Endothelial cell of umbilical vein (primary cell): ENCODE measurements around the gene OR6P1. TPM values are rescaled to one million over a fixed set of nuclear protein-coding genes. Genes with fewer than 3 reads are reported as not detected.

Experiments
- Bru-seq: library from RNA; stranded (reverse); fragments of 400-500 nt; gene quantifications from one replicate; lab custom pipeline; 2021; lab: Mats Ljungman, UMichigan
- BruChase-seq, 2 experiments: library from RNA; stranded (reverse); fragments of 400-500 nt; gene quantifications; one replicate each; lab custom pipeline; 2021; lab: Mats Ljungman, UMichigan
- BruUV-seq: library from RNA; stranded (reverse); fragments of 400-500 nt; replicated peaks from 2 replicates; lab custom pipeline; 2021; lab: Mats Ljungman, UMichigan
- CTCF ChIA-PET: fragments of 300-600, 350-600 bp; sonication (Branson Sonifier 250); formaldehyde crosslinking; loops from one replicate; lab custom pipeline; 2021; ENCODE audit warnings: antibody characterized with exemption, inconsistent platforms; lab: Charles Lee
- POLR2A ChIA-PET: fragments of 300-600, 350-600 bp; sonication (Branson Sonifier 250); formaldehyde crosslinking; loops from one replicate; lab custom pipeline; 2021; ENCODE audit warnings: antibody characterized with exemption, inconsistent platforms; lab: Charles Lee
- DNase-seq: peaks from one replicate; pipeline ENCODE4 v3.0.0-alpha.2; 2011; ENCODE audit warnings: low read depth, low spot score
- FAIRE-seq: peaks from 2 replicates; lab custom pipeline; 2011; peaks lifted over from hg19 to GRCh38; lab: Jason Lieb, UNC
- H2AFZ ChIP-seq: 2 replicates; pipeline ENCODE4 v1.6.0; 2012; ENCODE audit warnings: low read depth, low read length, control low read depth, inconsistent platforms
- H3K27ac ChIP-seq: 2 replicates; pipeline ENCODE4 v1.5.1; 2011; ENCODE audit warnings: low read depth, mild to moderate bottlenecking, control low read depth, low read length, moderate library complexity; ENCODE audit not compliant: insufficient read depth
- H3K27me3 ChIP-seq, 2 experiments: 2 replicates each; pipeline versions ENCODE4 v1.6.0 to v1.6.1; 2011; ENCODE audit warnings: low read length in 2 of 2, mixed read lengths in 1 of 2; ENCODE audit not compliant: control insufficient read depth in 2 of 2, insufficient read depth in 2 of 2
- H3K36me3 ChIP-seq, 2 experiments: 2 replicates in 1 of 2; 3 replicates in 1 of 2; pipeline ENCODE4 v1.5.1; 2011; ENCODE audit warnings: low read length in 2 of 2, mild to moderate bottlenecking in 1 of 2, moderate library complexity in 1 of 2; ENCODE audit not compliant: control insufficient read depth in 2 of 2, insufficient read depth in 2 of 2; ENCODE audit errors: extremely low read depth in 1 of 2
- H3K4me1 ChIP-seq: 3 replicates; pipeline ENCODE4 v1.5.1; 2011; ENCODE audit warnings: mild to moderate bottlenecking, low read length; ENCODE audit not compliant: control insufficient read depth, insufficient read depth; ENCODE audit errors: extremely low read depth
- H3K4me2 ChIP-seq: 2 replicates; pipeline ENCODE4 v1.6.1; 2011; ENCODE audit warnings: low read length, control low read depth, mixed read lengths; ENCODE audit not compliant: insufficient read depth
- H3K4me3 ChIP-seq, 3 experiments: fragments of 200-600 bp in 1 of 3; sonication (generic), shearing (Covaris generic) in 1 of 3; replicated peaks in 1 of 3; 2 replicates each; pipeline ENCODE4 v1.5.1; 2011 to 2016; ENCODE audit warnings: control low read depth in 3 of 3, low read length in 3 of 3, mild to moderate bottlenecking in 2 of 3, inconsistent platforms in 1 of 3, low read depth in 1 of 3, moderate library complexity in 1 of 3; ENCODE audit not compliant: insufficient read depth in 1 of 3
- H3K79me2 ChIP-seq: 2 replicates; pipeline ENCODE4 v1.6.0; 2012; ENCODE audit warnings: low read length, inconsistent platforms; ENCODE audit not compliant: control insufficient read depth, insufficient read depth
- H3K9ac ChIP-seq: replicated peaks from 2 replicates; pipeline ENCODE3; 2011; ENCODE audit warnings: low read length, control low read depth; ENCODE audit not compliant: insufficient read depth; ENCODE audit errors: extremely low read depth
- H3K9me1 ChIP-seq: replicated peaks from 3 replicates; pipeline ENCODE4 v1.6.0; 2011; ENCODE audit warnings: mild to moderate bottlenecking, low read length; ENCODE audit not compliant: control insufficient read depth, insufficient read depth; ENCODE audit errors: extremely low read depth
- H3K9me3 ChIP-seq: replicated peaks from 2 replicates; pipeline ENCODE4 v1.5.1; 2012; ENCODE audit warnings: low read length, inconsistent platforms; ENCODE audit not compliant: control insufficient read depth, insufficient read depth
- H4K20me1 ChIP-seq: replicated peaks from 2 replicates; pipeline ENCODE3; 2011; ENCODE audit warnings: mild to moderate bottlenecking, low read length; ENCODE audit not compliant: control insufficient read depth, insufficient read depth; ENCODE audit errors: extremely low read depth
- CTCF ChIP-seq, 2 donors: IDR thresholded peaks; 1 replicate in 1 of 2; 2 replicates in 1 of 2; pipeline ENCODE4 v1.5.1; 2011; ENCODE audit warnings: low read length in 2 of 2, mild to moderate bottlenecking in 2 of 2, moderate library complexity in 2 of 2, control low read depth in 1 of 2, inconsistent platforms in 1 of 2, low read depth in 1 of 2; ENCODE audit not compliant: insufficient read depth in 1 of 2; ENCODE audit errors: extremely low read depth in 1 of 2
- EZH2 ChIP-seq: IDR thresholded peaks from 2 replicates; pipeline ENCODE4 v1.6.1; 2012; ENCODE audit warnings: borderline replicate concordance, low read depth, mild to moderate bottlenecking, moderate library complexity, low read length, inconsistent platforms; ENCODE audit not compliant: severe bottlenecking
- FOS ChIP-seq: IDR thresholded peaks from 2 replicates; pipeline ENCODE4 v1.6.1; 2011; ENCODE audit warnings: mild to moderate bottlenecking, low read length, moderate library complexity, borderline replicate concordance; ENCODE audit not compliant: insufficient read depth
- GATA2 ChIP-seq: IDR thresholded peaks from 2 replicates; pipeline ENCODE4 v1.7.0; 2011; ENCODE audit warnings: low read depth, mild to moderate bottlenecking, moderate library complexity, mixed read lengths, low read length; ENCODE audit not compliant: insufficient read length, insufficient read depth
- JUN ChIP-seq: IDR thresholded peaks from 2 replicates; pipeline ENCODE4 v1.6.1; 2011; ENCODE audit warnings: borderline replicate concordance, low read depth; ENCODE audit not compliant: insufficient read length, insufficient read depth
- MAX ChIP-seq: IDR thresholded peaks from 2 replicates; pipeline ENCODE4 v1.6.1; 2011; ENCODE audit not compliant: insufficient read depth, insufficient read length
- MYC ChIP-seq: IDR thresholded peaks from one replicate; pipeline ENCODE4 v1.6.1; 2011; ENCODE audit warnings: mild to moderate bottlenecking, low read depth, low read length
- POLR2A ChIP-seq: IDR thresholded peaks from 2 replicates; pipeline ENCODE4 v1.6.1; 2012; ENCODE audit warnings: low read depth, mild to moderate bottlenecking, control low read depth, low read length
- POLR2AphosphoS5 ChIP-seq: IDR thresholded peaks from 2 replicates; pipeline ENCODE4 v1.6.1; 2012; ENCODE audit warnings: low read depth, mild to moderate bottlenecking, control low read depth, low read length, moderate library complexity; ENCODE audit not compliant: insufficient read depth
- dilution Hi-C: fragments of 300-500 bp; cut with MboI; formaldehyde crosslinking; loops from one replicate; pipeline ENCODE4 v1.15.0; 2019; ENCODE audit warnings: low sequenced_read_pairs; ENCODE audit not compliant: extremely low pct_ligation_motif_present
- intact Hi-C: fragments of 100-400 bp; cut with micrococcal nuclease; formaldehyde crosslinking; loops from one replicate; pipeline ENCODE4 v1.10.0; 2022
- long read RNA-seq: library from polyadenylated mRNA; stranded (forward); transcript quantifications from one replicate; pipeline ENCODE4 v2.0.0, GENCODE V29; 2021
- polyA minus RNA-seq, 3 experiments: library from RNA; depleted of rRNA, polyadenylated mRNA; stranded (reverse); fragments of >200 nt; gene quantifications; 1 replicate in 1 of 3; 2 replicates in 2 of 3; pipeline ENCODE4 v1.2.3, GENCODE V29; 2011
- polyA plus RNA-seq, 4 experiments: library from polyadenylated mRNA; depleted of rRNA in 3 of 4; stranded (reverse) in 3 of 4; unstranded in 1 of 4; fragments of >200 nt; gene quantifications; 2 replicates each; pipeline versions ENCODE4 v1.2.1 to v1.2.3, GENCODE V29; 2011 to 2012; ENCODE audit warnings: missing spikeins in 1 of 4
- total RNA-seq: library from RNA; stranded (reverse); gene quantifications from 2 replicates; pipeline ENCODE4 v1.2.3, GENCODE V29; 2021

Gene OR6P1
- not detected in 2 replicates for total RNA-seq
- not detected in 2 replicates for polyA plus RNA-seq
- not detected in 2 replicates for polyA plus RNA-seq (2011; cell fraction: cytosol; rRNA removed)
- polyA plus RNA-seq (2011; cell fraction: nucleus; rRNA removed), result not detected in 2 replicates
- not detected in 2 replicates for polyA plus RNA-seq (2012)
- polyA minus RNA-seq, result not detected in 2 replicates
- not detected for polyA minus RNA-seq (2011; cell fraction: cytosol; rRNA and poly(A)+ RNA removed)
- polyA minus RNA-seq (2011; cell fraction: nucleus; rRNA and poly(A)+ RNA removed), result not detected in 2 replicates
- Bru-seq, nascent RNA, result not detected
- BruChase-seq, experiment 1, labeled RNA remaining after a 6-hour chase, result not detected
- not detected for BruChase-seq, experiment 2, labeled RNA remaining after a 2-hour chase
- long read RNA-seq, result 0 reads

GRCh38 chr1:158570480-158570879 is at the start of gene OR6P1:
Gene OR6P1 (minus strand): TSS chr1:158570580. CDS start chr1:158563604, 6,976 bp downstream.
- Histone ChIP-seq H3K27ac (no peak within 1 kb of the TSS), H3K9me3 (no peaks in the 10 kb centered on the region), H3K9ac (no peak within 1 kb of the TSS), H3K36me3 (no peaks in the 10 kb centered on the region), H2AFZ (no peak within 1 kb of the TSS), H3K4me2 (no peak within 1 kb of the TSS), H3K9me1 (no peaks in the 10 kb centered on the region), H3K79me2 (no peaks in the 10 kb centered on the region), H4K20me1 (no peaks in the 10 kb centered on the region), H3K4me3 (no peak within 1 kb of the TSS), H3K27me3 (no peaks in the 10 kb centered on the region), H3K4me1 (no peaks in the 10 kb centered on the region)
- DNase-seq, result no peak
- ChIA-PET CTCF (no interaction called here), POLR2A (no interaction called here)
- BruUV-seq, result no TSS peak
- no peak for TF ChIP-seq POLR2AphosphoS5
- TF ChIP-seq CTCF (IDR thresholded peaks at IDR 0.05; ENCODE audit: extremely low read depth in 1 of 2, insufficient read depth in 1 of 2, low read depth in 1 of 2, low read length in 2 of 2), result no peak
- no peak for TF ChIP-seq EZH2
- no peak for TF ChIP-seq POLR2A
- no peak for TF ChIP-seq GATA2
- TF ChIP-seq MAX, result no peak
- TF ChIP-seq FOS, result no peak
- no peak for TF ChIP-seq MYC
- no peak for TF ChIP-seq JUN
- dilution Hi-C loops (no loop called here), intact Hi-C loops (no loop called here)
- no peak for FAIRE-seq
